ENCODE data around the gene NEK8.

NEK8 gene

DNA sequence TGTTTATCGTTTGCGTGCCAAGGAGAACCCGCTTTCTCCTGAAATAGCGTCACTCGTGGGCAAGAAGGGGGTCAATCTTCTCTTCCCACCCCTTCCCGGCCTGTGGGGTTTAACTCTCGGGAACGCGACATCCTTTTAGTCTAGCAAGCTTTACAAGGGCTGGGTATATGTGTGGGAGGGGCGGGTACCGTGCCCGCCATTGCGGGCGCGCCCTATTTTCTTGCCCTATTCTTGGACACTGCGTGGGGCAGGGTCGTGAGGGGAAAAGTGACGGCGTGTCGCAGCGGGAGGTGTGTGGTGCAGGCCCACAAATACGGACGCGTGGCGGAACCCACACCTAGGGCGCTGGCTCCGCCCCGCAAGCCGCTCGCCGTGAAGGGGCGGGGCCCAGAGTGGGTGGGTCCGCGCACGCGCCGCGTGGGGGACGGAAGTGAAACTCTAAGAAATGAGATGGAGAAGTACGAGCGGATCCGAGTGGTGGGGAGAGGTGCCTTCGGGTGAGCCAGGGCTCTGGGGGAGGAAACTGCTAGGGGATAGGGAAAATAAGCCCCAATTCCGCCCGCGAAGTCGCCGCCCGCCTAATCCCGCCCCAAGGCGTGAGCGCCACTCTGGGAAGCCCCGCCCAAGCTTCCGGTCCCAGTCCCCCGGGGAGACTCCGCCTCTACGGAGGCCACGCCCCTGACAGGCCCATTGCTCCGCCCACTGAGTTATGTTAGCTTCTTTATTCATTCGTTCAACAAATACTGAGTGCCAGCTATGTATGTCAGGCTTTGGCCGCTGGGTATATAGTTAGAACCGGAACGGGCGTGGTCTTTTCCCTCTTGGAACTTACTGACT is at the start of gene NEK8:
TSS of gene NEK8 (plus strand) at position 425 of the 837 bp plus-strand sequence. CDS start at position 451, 26 bp downstream.
- peak; percentile 98 for DNase-seq

DNA sequence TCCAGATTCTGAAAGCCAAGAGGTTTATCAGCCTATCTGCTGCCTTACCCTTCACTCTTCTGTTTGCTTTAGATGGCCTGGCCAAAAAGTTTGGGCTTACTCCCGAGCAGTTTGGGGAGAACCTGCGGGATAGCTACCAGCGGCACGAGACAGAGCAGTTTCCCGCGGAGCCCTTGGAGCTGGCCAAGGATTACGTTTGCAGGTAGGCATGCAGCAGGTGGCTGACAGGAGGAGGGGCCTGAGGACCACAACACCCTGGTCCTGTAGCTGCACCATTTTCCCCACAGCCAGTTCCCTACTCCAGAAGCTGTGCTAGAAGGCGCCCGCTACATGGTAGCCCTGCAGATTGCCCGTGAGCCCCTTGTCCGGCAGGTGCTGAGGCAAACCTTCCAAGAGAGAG is 45.9 kb upstream of the NEK8 start:
- no peak for DNase-seq

DNA sequence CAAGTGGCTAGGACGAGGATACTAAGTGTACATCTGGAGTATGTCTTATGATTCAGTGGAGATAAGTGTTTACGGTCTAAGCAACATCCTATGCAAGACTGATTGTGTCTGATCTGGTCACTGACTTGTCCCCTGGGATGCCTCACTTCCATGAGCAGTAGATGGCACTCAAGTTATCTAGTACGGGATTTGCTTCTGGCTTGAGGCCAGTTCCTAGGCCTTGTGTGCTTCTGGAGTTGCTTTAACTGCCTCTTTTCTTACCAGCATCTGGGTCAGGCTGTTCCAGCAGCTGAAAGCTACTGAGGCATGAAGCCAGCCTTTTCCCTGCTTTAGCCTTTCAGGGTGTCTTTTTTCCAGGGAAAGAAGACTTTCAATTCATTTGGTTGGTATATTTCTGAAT is 43.6 kb upstream of the NEK8 start:
- no peak for DNase-seq

DNA sequence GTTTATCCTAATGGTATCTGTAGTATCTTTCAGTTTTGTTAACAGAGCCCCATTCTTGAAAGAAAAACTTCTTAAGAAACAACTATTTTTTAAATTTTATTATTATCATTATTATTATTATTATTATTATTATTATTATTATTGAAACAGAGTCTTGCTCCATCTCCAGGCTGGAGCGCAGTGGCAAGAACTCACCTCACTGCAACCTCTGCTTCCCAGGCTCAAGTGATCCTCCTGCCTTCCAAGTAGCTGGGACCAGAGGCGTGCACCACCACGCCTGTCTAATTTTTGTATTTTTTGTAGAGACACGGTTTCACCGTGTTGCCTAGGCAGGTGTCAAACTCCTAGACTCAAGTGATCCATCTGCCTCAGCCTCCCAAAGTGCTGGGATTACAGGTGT is 43.2 kb upstream of the NEK8 start:
- DNase-seq = no peak

DNA sequence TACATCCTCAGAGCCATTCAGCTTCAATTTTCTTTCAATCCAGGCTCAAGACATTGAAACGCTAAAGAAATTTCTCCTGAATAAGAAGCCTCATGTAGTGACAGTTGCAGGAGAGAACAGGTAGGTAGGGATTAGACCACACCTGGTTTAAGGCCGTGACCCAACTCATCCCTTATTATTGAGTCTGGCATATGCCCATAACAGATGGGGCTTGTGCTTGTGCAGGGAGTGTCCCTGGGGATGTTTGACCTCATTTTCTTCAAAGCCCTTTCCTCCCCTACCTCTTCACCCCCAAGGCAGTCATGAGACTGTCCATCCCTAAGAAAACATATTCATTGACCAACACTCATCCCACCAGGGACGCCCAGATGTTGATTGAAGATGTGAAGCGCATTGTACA is 42.3 kb upstream of the NEK8 start:
- no peak for DNase-seq

DNA sequence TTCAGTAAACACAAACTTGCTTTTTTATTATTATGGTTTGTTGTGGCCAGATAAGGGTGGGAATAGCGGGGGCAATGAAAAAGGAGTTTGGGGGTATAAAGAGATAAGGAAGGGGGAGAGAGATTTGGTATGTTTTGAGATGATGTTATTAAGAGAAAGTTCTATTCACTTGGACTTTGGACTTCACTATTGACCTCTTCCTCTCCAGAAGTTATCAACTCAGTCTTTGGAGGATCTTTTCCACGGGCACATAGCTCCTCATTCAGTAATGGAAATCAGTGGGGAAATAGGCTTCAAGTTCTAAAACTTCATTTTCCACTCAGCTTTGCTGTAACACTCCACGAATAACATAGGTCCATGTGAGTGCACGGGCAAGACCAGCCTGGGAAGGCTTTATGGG is 40.1 kb upstream of the NEK8 start:
- no peak for DNase-seq

DNA sequence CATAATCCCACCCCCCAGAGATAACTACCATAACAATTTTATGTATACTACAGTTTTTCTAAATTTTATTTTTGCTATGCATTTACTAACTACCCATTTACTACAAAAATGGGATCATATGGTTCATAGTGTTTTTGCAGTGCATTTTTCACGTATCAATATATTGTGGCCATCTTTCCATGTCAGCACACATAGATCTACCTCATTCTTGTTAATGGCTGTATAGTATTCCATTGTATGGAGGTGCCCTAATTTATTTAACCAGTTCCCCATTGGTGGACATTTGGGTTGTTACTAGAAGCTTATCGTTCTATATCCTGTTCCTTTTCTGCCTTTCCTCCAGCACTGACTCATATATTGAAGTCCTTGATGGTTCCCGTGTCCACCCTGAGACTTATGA is 39.6 kb upstream of the NEK8 start:
- no peak for DNase-seq

DNA sequence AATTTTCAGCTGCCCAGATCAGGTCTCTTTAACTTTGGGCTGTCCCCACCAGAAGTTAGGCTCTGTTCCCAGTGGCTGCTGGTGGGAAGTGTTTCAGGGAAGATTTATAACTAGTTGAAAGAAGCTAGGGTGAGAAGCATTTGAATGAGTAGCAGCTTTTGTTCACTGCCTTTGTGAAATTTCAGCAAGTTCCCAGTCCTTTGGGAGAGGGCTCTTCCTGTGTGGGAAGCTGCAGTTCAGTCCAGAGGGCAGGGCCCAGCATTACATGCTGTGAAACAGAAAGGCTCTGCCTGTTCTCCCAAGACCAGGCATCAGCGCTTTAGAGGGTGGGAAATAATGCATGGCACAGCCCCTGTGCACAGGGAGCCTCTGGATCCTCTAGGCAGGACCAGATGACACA is 34.7 kb upstream of the NEK8 start:
- no peak for DNase-seq

DNA sequence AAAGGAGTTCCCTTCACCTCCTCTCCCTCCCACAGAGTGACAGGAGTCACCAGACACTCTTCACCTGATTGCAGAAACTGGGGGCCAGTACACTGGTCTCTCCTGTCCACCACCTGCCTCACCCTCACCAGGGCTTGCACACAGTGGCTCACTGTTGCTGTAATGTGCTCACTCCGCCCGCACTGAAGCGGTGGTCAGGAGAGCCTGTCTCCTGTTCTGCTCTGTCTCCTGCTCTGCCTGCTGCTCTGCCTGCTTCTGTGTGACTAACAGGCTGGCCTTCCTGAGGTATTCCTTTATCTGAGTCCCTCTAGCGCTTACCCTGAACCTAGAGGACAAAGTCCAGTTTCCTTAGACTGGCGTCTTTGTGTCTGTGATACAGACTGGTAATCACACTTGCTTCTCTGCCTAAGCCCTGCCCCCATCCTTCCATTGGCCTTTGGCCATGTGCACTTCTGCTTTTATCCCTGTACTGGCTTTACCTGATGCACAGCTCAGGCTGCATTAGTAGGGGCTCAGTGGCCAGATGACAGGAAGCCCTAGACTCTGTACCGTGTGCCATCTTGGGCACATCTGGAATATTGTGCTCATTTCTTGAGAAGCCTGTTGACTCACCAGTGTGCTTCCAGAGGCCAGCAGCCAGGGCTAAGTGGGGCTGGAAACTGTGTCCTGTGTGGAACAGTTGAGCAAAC is 30.2 kb upstream of the NEK8 start:
- peak; percentile 34 for DNase-seq

DNA sequence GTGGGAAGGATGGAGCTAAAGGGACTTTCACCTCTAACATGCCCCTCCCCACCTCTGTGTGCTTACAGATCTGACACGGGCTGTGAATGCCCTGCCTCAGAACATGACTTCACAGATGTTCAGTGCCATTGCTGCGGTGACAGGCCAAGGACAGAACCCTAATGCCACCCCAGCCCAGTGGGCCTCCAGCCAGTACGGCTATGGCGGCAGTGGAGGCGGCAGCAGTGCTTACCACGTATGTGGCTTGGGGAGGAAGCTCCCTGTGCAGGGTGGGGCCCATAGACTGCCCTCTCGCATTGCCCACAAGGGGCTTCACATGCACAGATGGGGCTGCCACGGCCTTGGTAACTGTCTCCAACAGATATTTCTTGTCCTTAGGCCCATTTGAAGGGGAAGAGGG is 28.3 kb upstream of the NEK8 start:
- no peak for DNase-seq

DNA sequence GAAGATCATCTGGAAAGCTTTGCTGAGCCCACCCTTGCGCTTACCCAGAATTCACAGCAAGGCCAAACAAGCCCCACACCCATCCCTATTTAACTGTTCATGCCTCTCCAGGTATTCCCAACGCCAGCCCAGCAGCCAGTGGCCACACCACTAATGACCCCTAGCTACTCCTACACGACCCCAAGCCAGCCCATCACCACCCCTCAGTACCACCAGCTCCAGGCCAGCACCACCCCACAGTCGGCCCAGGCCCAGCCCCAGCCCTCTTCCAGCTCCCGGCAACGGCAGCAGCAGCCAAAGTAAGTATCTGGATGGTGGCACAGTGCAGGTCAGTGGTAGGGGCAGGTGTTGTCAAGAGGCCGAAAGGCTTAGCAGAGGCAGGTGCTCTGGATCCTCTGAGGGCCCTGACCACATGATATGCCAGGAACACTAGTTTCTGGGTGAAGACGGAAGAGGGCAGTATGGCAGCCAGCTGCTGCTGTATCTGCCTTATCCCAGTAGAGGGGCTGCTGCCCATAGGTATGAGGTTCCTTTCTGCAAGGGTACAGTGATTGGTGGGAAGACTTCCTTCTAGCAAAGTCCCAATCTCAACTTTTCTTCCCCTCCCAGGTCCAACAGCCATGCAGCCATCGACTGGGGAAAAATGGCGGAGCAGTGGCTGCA is 27.6 kb upstream of the NEK8 start:
- no peak for DNase-seq

DNA sequence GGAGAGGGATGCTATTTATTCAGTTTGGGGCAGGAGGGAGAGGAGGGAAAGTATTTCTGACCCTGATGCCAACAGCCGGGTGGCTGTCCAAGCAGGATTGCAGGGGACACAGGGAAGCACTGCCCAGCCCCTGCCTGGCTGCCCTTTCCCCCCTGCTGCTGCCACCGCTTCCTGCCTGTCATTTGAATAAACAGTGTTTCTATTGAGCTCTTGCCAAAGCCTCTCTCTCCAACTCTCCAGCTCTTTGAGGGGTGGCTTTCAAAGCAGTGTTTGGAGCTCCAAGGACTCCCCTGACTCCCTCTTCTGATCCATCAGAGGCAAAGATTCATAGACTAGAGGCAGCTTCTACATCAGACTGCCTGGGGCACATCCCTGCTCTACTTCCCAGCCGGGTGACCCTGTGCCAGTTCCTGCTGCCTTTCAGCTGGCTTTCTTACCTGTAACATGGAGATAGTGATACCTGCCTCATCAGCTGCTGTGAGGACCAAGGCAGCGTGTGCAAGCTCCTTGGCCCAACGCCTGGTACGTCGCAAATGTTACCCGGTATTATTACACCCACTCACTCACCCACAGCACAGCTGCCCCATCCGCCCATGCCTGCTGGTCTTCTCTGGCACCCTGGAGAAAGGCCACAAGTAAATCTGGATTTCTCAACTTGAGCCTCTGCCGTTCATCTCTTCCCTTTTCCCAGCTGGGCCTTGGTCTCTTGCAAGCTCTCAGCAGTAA is 26.4 kb upstream of the NEK8 start:
- no peak for DNase-seq

DNA sequence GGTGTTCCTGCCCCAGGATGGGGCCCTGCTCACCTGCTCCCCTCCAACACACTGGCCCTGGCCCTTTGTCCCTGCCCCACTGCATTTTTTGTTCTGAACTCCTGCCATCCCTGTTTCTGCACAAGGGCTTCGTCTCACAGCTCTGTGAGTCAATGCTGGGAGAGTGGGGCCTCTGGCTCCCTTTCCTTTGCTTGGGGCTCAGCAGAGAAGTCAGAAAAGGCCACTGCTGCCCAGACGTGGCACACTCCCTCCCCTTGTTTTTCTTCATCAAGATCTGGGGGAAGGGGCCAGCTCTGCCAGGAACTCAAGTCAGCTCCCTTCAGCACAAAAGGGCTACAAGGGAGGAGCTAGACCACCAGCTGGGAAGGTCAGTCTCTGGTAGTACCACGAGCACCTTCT is 25.8 kb upstream of the NEK8 start:
- no peak for DNase-seq

DNA sequence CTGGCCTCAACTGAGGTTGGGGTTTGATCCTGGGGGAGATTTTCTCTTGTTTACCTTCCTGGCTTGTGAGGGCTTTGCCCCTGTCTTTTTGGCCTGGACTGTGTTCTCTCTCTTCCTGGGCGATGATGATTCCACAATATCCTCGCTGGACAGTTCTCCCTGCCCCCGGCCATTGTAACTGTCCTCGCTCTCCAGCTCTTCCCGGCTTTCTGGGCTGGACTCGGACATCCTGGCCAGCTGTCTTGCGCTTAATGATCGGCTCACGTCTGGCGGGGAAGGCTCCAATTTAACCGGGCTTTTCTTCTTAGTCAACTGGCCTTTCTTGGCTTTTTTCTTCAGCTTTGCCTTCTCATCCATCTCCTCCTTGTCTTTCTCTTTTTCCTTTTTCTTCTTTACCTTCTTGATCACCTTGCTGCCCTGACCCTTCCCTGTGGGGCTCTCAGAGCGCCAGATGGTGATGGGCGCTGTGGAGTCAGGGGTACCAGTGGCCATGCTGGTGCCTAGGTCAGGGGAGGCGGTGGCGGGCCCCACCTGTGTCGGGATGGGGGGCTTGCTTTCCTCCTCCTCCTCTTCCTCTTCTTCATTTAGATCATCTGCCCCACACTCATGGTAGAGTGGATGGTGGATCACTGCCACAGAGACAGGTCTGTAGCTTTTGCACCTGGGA is 24.9 kb upstream of the NEK8 start:
- DNase-seq = no peak

DNA sequence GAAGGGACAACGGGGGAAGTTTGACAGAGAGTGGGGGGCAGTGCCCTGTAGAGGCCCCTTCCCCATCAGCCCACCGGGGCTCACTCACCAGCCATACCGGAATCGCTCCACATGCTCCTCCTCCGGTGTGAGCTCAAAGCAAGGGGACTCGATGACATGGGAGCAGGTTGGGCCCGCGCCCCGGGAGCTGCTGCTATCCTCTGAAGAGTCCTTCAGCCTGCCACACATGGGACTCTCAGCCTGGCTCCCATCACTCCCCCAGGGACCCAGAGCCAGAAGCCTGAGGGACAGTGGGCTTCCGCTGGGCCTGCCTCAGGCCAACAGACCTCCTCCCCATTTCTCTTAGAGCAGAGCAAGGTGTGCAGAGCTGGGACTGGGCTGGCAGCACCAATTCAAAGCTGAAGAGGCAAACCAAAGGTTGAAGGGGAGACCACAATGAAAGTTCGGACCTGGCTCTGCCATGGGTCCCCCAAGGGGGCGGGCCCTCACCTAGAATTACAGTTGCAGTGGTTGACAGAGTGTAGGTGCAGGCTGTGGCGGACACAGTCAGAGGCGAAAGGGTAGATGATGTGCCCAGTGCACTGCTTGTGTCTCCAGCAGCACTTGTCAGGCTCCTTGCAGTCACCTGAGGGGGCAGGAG is 24.2 kb upstream of the NEK8 start:
- no peak for DNase-seq

DNA sequence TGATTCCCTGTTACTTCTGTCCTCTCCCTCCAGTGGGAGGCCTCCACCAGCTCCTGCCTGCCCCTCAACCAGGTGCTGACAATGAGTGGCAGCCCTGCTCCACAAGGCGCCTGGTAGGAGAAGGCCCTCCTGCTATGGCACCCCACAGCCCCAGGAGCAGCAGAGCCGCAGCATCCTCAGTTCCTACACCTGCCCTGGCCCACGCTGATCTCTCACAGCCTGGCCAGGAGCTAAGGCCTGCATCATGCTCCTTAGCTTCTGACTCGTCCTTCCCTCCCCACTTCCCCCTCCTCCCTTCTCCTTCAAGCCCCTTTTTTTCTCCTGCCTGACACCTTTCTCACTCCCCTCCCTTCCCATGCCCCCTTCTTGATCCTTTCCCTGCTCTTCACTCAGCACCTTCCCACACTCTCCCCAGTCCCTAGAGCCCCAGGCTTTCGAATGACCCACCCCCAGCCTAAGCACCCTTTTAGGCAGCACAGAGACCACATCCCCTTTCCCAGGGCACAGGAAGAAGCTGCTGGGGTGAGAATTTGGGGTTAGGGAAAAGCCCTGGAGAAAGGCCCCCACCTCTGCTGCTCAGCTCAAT is 23.4 kb upstream of the NEK8 start:
- DNase-seq = no peak

DNA sequence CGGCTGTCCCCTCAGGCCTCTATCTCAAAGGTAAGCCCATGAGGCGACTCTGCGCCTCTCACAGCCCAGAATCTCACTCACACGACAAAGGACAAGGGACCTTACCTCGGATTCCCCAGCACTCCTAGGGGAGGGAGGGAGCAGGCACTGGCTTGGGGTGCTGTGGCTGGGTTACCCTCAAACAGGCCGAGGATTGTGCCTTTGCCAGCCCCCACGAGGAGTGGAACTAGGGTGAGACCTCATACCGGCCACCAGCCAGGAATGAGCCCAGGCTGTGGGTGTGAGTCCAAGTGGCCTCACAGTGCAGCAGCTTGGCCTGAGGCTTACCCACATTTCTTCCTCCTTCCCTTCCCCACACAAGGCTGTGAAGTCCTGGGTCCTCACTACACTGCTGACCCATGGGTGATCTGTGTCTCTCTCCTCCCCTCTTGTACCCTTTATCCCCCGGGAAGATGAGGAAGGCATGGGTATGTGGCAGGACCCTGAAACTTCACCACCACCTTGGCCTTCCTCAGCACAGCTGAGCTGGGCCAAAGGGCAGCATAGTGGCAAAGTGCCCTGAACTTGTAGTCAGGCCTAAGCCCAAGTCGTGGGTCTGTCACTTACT is 22.8 kb upstream of the NEK8 start:
- DNase-seq = no peak

DNA sequence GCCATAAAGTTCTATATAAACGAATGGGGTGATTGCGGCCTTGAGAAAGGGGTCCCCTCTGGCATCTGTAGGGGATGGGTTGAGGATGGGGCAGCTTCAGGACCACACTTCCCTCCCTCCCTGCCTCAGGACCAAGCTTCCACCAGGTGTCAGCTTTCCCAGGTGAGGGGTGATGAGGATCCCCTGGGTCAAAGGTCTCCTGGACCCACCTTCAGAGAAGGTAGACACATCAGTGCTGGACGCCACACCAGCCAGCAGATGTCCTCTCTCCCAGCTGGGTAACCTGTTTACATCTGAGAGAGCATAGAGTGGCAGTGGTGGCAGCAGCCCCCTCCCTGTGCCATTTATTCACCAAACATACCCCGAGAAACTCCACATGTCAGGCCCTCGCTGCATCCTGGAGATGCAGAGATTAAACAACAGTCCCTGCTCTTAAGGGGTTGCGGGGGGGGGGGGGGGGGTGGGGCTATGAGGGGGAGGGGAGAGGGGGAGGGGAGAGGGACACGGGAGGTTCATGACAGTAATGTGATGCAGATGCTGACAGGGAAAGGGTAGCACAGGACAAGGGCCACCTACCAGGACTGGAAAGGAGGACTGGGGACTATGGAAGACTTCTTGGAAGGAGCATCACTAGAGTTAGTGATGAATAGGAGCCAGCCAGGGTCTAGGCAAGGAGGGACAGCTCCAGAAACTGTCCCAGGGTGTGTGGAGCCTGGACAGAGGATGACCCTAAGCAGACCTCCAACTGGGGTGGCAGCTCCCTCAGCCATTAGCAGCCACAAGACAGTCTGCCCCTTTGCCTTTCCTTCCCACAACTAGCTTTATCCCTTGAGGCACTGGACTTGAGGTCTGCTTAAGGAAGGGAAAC is 21.9 kb upstream of the NEK8 start:
- DNase-seq = no peak

DNA sequence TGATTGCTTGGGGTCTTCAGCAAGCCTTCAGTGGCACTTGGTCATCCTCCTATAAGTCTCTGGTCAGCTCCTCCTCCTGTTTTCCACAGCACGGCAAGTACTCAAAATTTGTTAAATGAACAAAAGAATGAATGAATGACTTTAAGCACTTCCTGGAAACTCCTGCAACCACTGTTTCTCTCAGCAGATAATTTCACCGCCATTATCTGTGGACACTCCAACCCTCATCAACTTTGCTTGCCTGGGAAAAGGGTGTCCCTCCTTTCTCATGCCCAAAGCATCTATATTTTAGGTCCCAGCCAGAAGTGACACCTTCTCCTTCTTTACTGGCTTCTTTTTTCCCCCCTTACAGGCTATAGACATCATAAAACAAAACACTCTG is 21.3 kb upstream of the NEK8 start:
- DNase-seq = no peak

Data from hematopoietic multipotent progenitor cell treated with erythropoietin and hydrocortisone succinate and interleukin-3 and kit ligand, for 4 days (in vitro differentiated cells).